HG03103 (cell line): ENCODE data around the gene CSF2.

Experiments
- ATAC-seq: cut with Tn5 transposase; IDR thresholded peaks from one replicate; pipeline ENCODE4 v1.9.1; 2021; ENCODE audit warnings: low read depth; ENCODE audit not compliant: unreplicated experiment

Gene CSF2

DNA sequence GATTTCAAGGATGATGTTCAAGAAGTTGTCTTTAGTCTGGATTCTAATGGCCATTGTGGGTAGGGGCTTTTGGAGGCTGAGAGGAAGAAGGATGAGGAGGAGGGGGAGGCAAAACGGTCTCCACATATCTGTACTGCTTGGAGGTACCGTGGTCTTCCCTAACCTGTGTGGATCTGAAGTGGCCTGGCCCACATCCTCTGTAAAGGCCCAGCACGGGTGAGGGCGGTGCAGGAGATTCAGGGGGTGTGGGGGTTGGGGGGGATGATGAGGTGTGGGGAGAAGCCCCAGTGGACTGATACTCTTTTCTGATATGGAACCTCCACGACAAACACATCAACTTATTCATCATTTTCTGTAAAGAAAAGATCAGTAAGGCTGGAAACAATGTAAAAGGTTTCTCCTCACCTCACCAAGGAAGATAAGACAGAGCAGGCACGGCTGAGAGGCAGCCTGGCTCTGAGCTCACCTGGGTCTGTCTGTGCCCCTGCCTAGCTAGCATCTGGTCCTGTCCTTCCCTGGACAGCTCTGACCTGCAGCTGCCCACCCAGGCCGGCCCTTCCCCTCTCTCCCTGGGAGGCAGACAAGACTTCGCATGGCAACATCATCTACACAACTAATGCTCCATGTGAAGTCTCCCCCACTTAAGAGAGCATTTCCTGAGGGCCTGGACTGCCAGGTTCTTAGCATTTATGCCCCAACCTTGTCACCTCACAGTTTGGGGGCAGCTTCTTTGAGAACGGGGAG is 18.7 kb upstream of the CSF2 start:
- ATAC-seq: no peak

DNA sequence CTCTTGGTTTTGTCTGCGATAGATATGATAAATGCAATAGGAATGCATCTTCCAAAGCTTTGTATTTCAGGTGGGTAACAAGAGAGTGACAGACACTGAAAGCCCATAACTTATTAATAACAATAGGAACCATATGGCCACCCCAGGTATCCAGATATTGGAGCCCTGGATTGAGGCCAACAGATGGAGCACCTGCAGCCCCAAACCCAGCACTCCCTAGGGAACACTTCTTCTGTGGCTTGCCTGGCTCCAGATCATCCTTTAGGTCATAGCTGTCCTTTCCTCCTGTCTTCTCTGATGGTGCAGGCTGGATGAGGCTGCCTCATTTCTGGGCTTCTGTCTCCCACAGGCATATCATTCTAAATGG is 18.2 kb upstream of the CSF2 start:
- ATAC-seq: no peak

DNA sequence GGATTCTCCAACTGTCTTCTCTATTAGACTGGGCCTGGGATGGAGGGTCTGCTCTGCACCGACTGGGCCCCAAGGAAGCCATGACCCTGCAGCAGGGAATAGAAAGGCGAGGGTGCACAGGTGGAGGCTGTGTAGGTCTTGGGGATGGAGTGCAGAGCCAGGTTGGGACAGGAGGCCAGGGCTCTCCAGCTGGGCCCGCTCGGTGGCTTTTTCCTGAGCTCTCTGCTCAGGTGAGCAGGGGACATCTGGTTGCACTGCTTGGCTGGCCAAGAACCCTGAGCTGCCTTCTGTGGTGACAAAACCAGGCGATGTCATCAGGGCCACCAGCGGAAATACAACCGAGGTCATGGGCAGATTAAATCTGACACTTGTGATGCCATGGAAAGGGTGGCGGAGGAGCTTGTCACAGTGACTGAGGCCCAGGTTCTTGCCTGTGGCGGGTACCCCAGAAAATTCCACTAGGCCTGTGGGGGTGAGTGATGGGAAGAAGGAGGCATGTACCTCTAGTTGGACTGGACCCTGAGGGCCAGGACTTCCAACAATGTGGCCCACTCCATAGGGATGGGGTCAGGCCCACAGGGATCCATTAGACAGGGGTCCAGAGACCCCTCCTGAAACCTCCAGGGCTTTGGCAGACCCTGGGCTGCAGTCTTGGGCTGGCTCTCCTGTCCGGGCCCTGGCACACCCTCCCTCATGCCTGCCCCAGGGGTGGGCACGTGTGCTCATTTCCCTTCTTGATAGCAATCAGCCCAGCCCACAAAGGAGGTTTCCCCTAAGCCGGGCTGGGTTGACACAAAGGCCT is 17.6 kb upstream of the CSF2 start:
- ATAC-seq: no peak

DNA sequence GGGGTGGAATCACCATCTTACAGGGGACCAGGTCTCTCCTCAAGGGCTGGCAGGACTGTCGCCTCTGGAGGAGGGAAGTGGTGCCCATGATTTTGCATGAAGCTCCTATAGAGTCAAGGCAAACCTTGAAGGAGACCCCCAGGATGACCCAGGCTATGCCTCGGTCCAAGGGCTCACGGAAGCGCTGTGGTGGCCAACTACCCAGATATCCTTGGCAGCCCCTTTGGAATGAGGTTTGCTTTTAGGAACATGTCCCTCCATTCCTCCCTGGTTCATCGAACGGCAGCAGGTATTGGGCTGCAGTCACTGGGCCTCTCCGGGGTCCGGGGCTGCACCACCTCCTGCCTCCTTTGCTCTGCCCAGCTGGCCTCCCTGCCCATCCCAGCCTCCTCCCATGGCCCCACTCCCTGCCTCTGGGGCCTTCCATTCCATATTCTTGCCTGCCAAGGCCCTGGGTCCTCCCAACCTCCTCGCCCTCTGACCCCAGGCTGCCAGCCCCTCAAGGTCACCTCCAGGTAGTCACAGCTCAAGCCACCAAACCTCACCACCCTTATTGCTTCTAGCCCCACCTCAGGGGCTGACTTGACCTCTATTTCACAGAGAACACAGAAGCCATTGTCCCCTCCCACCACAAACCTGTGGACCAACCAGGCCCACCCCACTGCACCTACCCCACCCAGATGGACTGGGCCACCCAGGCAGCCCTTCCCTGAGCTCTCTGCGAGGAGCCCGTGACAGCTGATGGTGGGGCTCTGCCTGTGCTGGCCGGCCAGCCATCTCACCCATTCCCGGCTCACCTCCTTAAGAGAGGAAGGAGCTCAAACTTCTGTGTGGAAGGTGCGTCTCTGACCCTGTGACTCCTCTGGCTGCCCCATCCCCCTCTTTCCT is 16.7 kb upstream of the CSF2 start:
- no peak for ATAC-seq

DNA sequence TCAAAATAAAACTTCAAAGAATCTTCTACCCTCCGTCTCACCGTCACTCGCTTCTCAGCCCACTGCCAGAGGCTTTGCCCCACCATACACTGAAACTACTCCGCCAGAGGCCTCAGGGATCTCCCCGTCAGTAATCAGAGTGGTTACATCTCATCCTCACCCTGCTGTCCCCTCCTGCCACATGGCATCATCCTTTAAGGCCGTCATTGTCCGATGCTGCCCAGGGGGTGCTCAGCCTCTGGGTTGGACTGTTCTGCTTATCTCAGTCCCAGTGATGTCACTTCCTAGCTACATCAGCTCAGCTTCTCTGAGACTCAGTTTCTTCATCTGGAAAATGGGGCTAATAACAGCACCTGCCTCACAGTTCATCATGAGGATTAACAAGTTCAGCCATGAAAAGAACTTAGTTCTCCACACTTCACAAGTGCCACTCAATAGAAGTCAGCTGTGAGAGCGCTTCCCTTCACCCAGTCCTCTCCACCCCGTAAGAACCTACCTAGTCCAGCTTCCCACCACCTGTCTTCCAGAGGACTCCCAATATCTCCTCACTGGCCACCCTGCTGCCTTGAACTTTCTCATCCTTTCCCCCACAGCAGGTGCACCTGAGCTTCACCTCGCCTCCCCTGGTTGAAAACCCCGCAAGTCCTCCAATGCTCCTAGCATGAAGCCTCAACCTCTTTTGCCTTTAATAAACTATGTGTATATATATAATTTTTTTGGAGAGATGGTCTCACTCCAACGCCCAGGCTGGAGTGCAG is 15.9 kb upstream of the CSF2 start:
- no peak for ATAC-seq

DNA sequence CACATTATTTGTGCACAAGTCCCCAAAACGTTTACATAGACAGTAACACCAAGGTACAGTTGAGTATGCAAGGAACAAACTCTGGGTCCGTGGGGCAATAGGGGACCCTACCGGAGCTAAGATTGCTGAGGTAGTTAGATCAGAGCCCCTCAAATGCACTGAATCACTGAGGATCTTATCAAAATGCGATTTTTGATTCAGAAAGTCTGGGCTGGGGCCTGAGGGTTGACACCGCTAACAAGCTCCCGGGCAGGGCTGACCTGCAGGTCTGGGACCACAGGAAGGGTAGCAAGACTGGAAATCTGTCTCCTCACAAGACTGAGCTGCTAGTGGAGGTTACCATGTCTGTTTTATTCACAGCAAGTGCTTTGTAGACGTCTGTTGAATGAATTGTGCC is 14.9 kb upstream of the CSF2 start:
- ATAC-seq: no peak

DNA sequence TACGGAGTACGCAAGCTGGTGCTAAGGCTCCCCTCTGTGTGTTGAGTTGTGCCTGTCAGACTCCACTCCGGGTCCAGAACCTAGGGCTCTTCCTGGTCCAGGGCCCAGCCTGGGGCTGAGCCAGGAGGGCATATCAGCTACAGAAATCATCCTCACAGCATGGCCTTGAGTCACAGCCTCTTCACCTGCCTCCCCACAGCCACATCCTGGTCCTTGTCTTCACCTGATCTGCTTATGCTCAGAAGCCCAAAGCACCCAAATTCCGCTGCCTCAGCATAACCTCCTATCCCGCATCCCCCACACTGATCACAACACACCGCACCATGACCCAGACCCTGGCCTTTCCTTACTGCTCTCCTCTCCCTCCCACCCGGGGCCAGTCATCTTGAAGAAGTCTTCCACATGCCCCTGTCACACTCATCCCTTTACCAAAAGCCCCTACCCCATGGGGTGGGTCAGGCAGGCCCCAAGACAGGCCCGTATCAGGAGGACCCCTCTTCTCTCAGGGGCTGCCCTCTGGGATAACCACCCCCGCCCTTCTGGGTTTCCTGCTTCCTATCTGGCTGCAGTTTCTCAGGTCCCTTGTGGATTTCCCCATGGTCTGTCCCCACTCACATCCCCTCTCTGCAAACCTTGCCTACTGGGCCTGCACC is 14.4 kb upstream of the CSF2 start:
- ATAC-seq: no peak

DNA sequence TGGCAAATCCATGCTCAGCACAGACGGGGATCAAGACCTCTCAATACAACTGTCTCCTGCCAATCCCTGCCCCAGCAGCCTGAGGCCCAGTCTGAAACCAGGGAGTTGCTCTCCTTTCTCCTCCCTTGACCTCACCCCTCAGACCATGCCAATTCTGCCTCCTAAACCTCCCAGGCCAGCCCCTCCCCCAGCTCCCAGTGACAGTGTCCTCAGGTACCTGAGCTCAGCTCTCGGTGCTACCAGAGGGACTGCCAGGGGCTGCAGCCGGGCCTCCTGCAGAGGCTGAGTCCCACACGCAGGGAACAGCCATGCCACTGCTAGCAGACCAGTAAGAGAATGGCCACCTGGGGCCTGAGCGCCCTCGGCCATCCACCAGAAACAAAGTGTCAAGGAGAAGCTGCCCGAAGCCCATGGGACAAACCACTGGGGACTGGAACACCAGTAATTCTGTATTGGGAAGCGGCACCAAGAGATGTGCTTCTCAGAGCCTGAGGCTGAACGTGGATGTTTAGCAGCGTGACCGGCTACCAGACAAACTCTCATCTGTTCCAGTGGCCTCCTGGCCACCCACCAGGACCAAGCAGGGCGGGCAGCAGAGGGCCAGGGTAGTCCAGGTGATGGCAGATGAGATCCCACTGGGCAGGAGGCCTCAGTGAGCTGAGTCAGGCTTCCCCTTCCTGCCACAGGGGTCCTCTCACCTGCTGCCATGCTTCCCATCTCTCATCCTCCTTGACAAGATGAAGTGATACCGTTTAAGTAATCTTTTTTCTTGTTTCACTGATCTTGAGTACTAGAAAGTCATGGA is 13.7 kb upstream of the CSF2 start:
- ATAC-seq: no peak

DNA sequence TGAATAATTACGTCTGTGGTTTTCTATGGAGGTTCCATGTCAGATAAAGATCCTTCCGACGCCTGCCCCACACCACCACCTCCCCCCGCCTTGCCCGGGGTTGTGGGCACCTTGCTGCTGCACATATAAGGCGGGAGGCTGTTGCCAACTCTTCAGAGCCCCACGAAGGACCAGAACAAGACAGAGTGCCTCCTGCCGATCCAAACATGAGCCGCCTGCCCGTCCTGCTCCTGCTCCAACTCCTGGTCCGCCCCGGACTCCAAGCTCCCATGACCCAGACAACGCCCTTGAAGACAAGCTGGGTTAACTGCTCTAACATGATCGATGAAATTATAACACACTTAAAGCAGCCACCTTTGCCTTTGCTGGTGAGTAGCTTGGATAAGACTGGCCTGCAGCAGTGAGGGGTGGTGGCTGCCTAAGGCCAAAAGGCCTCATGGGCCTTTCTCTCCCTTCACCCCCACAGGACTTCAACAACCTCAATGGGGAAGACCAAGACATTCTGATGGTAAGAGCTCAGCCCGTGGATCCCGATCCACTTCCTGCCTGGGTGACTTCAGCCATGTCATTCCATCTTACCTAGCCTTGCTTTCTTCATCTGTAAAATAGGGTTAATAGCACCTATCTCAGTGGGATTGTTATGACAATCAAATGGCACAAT is 13.0 kb upstream of the CSF2 start, which contains the start of gene IL3:
TSS of gene IL3 (plus strand) at position 155 of the 661 bp plus-strand sequence. CDS start at position 207, 52 bp downstream.
- ATAC-seq: no peak

DNA sequence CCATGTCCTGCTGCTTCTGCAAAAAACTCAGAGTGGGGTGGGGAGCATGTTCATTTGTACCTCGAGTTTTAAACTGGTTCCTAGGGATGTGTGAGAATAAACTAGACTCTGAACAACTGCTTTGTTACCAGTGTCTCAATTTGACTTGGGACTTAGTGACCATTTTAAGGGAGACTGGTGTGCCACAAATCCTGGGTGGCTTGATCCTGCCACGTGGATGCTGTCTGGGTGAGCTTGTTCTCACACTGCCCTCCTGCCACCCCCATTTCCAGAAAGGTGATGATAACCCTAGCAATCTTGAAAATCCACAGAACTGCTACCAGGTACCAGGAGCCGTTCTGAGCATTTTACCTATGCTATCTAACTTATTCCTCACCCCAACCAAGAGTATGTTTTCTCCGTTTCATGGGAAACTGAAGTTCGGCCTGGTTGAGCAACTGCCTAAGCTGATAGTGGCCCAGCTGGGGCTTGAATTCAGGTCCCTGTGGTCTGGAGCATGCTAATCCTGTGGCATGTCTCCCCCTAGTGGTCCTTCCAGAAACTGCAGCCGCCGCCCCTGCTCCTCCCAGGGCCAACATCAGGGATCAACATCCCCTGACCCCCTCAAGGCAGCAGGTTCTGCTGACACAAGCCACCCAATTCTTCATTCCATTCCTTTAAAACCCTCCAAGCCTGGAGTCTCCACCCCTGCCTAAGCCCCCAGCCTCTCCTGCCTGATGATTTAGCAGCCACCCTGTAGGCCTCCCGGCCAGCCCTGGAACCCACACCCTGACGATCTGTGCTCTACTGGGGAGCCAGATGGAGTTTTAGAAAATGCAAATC is 10.3 kb upstream of the CSF2 start:
- peak; percentile 51 for ATAC-seq

DNA sequence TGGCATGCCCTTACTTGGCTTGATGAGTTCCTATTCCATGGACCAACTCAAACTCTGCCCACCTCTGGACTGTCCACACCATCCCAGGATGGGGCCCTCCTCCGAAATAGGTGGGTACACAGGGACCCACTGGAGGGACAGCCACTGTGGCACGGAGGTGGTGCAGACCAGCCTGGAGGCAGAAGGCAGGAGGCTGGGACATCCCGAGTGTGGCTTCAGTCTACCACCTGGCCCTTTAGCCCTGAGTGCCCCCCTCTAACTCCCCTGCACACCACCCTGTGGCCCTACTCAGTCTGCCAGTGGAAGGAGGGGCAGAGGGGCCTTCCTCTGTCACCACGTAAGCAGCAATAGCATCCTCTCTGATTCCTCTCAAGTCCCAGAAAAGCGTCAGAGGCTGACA is 9.4 kb upstream of the CSF2 start:
- no peak for ATAC-seq

DNA sequence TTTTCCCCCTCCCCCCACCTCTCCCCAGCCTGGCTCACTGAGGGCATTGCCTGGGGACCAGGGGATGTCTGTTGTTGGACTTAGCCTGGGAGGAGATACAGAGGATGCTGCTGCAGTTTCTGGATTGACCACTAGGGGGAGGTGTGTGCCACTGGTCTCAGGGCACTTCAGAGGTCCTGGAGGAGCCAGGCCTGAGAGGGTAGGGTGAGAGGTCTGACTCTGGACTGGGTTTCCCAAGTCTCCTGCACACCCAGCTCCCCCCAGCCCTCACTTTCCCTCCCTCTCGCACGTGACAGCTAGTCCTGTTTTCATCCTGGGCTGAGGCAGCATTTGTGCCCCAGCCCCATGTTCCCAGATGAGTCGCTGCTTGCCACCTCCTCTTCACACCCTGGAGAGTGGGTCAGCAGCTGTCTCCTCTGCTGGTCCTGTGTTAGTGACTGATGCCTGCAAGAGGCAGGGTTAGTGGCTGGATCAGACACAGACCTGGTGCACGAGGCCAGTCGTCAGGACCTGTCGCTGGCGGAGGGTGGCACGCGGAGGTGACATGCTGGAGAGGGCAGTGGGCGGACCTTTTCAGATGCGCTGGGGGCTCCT is 8.8 kb upstream of the CSF2 start:
- no peak for ATAC-seq

DNA sequence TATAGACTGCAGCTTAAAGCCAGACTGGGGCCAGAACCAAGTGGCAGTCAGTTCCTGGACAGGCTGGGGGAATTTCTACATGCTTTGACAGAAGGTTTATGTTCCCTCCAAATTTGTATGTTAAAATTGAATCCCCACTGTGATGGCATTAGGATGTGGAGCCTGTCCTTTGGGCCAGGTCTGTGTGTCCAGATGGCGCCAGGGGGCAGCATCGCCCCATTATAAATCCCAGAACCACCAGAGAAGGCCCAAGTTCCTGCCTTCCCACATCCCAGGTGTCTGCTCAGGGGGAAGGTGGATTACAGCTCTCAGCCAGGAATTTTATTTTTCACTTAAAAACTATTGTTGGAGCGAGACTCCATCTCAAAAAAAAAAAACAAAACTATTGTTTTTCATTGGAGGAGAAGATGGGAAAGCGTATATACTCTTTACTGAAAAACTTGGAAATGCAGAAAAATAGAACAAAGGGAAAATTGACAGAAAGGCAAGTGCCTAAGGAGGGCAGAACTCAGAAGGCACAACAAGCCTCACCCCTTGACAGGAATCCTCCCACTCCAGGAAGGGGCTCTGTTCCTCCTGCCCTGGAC is 8.1 kb upstream of the CSF2 start:
- no peak for ATAC-seq

DNA sequence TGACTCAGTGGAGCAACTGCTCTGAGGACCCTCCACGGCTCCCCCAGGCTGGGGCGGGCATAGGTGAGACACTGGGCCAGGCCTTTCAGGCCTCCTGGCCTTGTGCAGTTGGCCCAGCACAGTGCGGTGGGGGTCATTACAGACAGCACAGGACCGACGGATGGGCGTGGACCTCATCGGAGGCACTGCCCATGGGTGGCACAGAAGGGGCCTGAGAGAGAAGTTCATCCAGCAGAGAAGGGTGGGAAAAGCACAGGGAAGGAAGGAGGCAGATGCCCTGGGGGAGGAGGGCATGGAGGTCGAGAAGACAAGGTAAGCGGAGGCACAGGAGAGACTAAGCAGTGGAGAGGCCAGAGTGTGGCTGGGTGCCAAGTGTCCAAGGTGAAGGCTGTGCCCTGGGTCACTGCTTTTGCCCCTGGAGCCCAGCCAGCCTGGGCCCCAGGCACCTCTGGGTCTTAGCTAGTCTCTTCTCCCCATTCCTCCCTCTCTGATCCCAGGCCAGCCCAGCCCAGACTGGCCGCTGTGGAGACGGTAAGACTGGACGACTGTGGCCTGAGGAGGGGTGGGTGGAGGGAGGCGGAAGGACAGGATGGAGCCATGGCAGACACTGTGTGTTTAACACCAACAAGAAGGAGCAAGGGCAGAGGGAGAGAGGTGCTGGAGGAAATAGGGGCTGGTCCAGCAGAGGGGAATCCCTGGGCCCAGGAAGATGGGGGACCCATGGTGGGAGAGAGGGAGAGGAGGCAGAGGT is 7.5 kb upstream of the CSF2 start:
- no peak for ATAC-seq

DNA sequence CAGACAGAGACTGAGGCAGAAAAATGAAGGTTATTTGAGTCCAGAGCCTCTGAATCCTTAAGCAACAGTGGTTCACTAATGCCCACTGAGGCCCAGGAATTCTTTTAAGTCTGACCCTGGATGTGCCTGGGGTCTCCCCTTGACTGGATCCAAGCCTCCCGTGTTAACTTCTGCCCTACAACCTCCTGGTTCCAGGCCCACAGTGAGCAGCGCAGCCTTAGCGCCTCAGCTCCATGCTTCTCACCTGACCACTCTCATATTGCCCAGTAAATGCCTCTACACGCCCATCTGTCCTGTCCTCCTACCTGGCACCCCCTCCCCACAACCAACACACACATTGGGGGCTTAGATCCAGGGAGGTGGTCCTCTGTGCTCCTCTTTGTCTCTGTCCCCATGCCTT is 6.7 kb upstream of the CSF2 start:
- ATAC-seq: no peak

DNA sequence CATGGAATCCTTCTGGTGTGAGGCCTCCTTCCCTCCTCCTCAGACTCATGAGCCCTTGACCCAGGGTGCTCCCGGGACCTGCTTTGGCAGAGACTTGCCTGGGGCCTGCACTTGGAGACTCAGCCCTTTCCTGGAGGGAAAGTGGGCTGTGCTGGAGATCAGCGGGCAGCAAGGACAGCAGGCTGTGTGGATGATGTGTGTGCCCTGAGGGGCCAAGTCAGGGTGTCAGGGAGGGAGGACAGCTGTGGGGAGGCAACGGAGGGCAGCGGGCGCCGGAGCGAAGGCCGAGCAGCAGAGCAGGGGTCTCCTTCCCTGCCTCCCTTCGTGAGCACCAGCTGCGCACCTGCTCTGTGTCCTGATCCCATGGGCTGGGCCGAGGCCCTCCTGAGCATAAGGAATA is 6.1 kb upstream of the CSF2 start:
- ATAC-seq: no peak
